Measurements from ENCODE around the gene NABP2. TPM values are rescaled to one million over a fixed set of nuclear protein-coding genes. Genes with fewer than 3 reads are reported as not detected.

The NABP2 gene
- total and polyA plus RNA-seq, 2 donors (not counting 3 experiments of a cell fraction or from before 2014, with no cell fraction given), result 42.4 to 59.7 TPM

DNA sequence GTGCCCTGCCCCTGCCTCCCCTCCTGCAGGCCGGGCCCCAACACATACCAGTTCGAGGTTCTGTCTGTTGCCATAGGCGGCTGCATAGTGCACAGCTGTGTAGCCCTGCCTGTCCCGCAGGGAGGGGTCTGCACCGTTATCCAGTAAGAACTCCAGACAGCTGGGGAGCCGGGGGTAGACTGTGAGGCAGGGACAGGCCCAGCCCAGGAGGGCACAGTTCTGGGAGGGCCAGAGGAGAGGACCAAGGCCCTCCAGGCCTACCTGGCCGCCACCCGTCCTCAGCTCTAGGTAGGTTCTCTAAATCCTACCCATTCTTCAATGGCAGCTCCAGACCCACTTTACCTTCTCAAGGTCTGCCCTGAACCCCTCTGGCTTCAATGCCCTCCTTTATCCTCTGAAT, 24.6 kb downstream of the NABP2 start:
- H4K20me1 ChIP-seq (replicated peaks; ENCODE audit: control insufficient read depth, extremely low read depth, insufficient read depth, low read length), result no peaks in the 10 kb centered on the region
- dilution Hi-C loops (cut with MboI; ENCODE audit: extremely low pct_ligation_motif_present, low sequenced_read_pairs) (no loop called here), intact Hi-C loops (cut with micrococcal nuclease) (no loop called here)
- no peaks in the 10 kb centered on the region for H3K79me2 ChIP-seq (ENCODE audit: control insufficient read depth, insufficient read depth, low read length)
- H3K9ac ChIP-seq (replicated peaks; ENCODE audit: extremely low read depth, insufficient read depth, low read length), result no peak overlapping the region
- DNase-seq (ENCODE audit: low read depth, low spot score) (no peak), FAIRE-seq (no peak)
- peaks cover 35 to 67% of the 10 kb centered on the region in 2 experiments for H3K36me3 ChIP-seq (ENCODE audit: control insufficient read depth in 2 of 2, extremely low read depth in 1 of 2, insufficient read depth in 2 of 2, low read length in 2 of 2)
- H2AFZ ChIP-seq (ENCODE audit: low read depth, low read length), result no peak overlapping the region
- no peaks in the 10 kb centered on the region for H3K4me1 ChIP-seq (ENCODE audit: control insufficient read depth, extremely low read depth, insufficient read depth, low read length)
- no peak for TF ChIP-seq POLR2A (IDR thresholded peaks at IDR 0.05; ENCODE audit: low read depth, low read length)
- TF ChIP-seq, protein P1, sequence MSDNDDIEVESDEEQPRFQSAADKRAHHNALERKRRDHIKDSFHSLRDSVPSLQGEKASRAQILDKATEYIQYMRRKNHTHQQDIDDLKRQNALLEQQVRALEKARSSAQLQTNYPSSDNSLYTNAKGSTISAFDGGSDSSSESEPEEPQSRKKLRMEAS (IDR thresholded peaks at IDR 0.05; ENCODE audit: insufficient read depth, insufficient read length), result no peak
- no peak for TF ChIP-seq POLR2AphosphoS5 (IDR thresholded peaks at IDR 0.05; ENCODE audit: insufficient read depth, low read depth, low read length)
- TF ChIP-seq EZH2 (IDR thresholded peaks at IDR 0.05; ENCODE audit: borderline replicate concordance, low read depth, low read length, severe bottlenecking), result no peak
- TF ChIP-seq, protein P2, sequence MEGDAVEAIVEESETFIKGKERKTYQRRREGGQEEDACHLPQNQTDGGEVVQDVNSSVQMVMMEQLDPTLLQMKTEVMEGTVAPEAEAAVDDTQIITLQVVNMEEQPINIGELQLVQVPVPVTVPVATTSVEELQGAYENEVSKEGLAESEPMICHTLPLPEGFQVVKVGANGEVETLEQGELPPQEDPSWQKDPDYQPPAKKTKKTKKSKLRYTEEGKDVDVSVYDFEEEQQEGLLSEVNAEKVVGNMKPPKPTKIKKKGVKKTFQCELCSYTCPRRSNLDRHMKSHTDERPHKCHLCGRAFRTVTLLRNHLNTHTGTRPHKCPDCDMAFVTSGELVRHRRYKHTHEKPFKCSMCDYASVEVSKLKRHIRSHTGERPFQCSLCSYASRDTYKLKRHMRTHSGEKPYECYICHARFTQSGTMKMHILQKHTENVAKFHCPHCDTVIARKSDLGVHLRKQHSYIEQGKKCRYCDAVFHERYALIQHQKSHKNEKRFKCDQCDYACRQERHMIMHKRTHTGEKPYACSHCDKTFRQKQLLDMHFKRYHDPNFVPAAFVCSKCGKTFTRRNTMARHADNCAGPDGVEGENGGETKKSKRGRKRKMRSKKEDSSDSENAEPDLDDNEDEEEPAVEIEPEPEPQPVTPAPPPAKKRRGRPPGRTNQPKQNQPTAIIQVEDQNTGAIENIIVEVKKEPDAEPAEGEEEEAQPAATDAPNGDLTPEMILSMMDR (IDR thresholded peaks at IDR 0.05; ENCODE audit: extremely low read depth in 1 of 2, insufficient read depth in 1 of 2, low read depth in 1 of 2, low read length in 2 of 2), result no peak
- no peak for TF ChIP-seq GATA2 (IDR thresholded peaks at IDR 0.05; ENCODE audit: insufficient read depth, insufficient read length, low read depth, low read length)
- no peak for TF ChIP-seq MYC (IDR thresholded peaks at IDR 0.05; ENCODE audit: low read depth, low read length)
- no peak for TF ChIP-seq JUN (IDR thresholded peaks at IDR 0.05; ENCODE audit: borderline replicate concordance, insufficient read depth, insufficient read length, low read depth)
- H3K27ac ChIP-seq (ENCODE audit: insufficient read depth, low read depth, low read length), result no peak overlapping the region
- H3K4me3 ChIP-seq (replicated peaks in 1 of 3; ENCODE audit: insufficient read depth in 1 of 3, low read depth in 1 of 3, low read length in 3 of 3), result no peak overlapping the region
- H3K9me3 ChIP-seq (replicated peaks; ENCODE audit: control insufficient read depth, insufficient read depth, low read length), result no peaks in the 10 kb centered on the region
- H3K9me1 ChIP-seq (replicated peaks; ENCODE audit: control insufficient read depth, extremely low read depth, insufficient read depth, low read length), result no peaks in the 10 kb centered on the region
- POLR2A ChIA-PET, result no interaction called here
- no peaks in the 10 kb centered on the region for H3K27me3 ChIP-seq (ENCODE audit: control insufficient read depth in 2 of 2, insufficient read depth in 2 of 2, low read length in 2 of 2)
- no TSS peak for BruUV-seq (replicated peaks)
- no peak overlapping the region for H3K4me2 ChIP-seq (ENCODE audit: insufficient read depth, low read length)
- CTCF ChIA-PET, result interaction anchor here (2.8 kb wide), 1 partner anchor 10 kb away, joined by 11 read pairs; the partner anchor contains the start of gene ANKRD52

Measured in endothelial cell of umbilical vein (primary cell).